HUES64 (cell line): ENCODE results near the gene DTNA.

Experiments used
- H3K27ac ChIP-seq: 2 replicates; pipeline ENCODE4 v1.7.0; 2013; ENCODE audit warnings: low read depth, low read length, inconsistent platforms
- H3K27me3 ChIP-seq: 2 replicates; pipeline ENCODE4 v1.6.1; 2013; ENCODE audit warnings: mild to moderate bottlenecking, low read length; ENCODE audit not compliant: insufficient read depth
- H3K36me3 ChIP-seq: 2 replicates; pipeline ENCODE4 v1.6.1; 2013; ENCODE audit warnings: mild to moderate bottlenecking, low read length; ENCODE audit not compliant: insufficient read depth
- H3K4me1 ChIP-seq: 2 replicates; pipeline ENCODE4 v1.6.1; 2013; ENCODE audit warnings: mild to moderate bottlenecking, low read length, moderate library complexity; ENCODE audit not compliant: insufficient read depth
- H3K4me3 ChIP-seq: 2 replicates; pipeline ENCODE4 v1.5.1; 2013; ENCODE audit warnings: mild to moderate bottlenecking, low read length, moderate library complexity
- H3K9ac ChIP-seq: 2 replicates; pipeline ENCODE4 v1.6.1; 2013; ENCODE audit warnings: mild to moderate bottlenecking, low read depth, low read length
- H3K9me3 ChIP-seq: 2 replicates; pipeline ENCODE4 v1.6.1; 2013; ENCODE audit warnings: low read depth, low read length; ENCODE audit not compliant: insufficient read depth
- WGBS: fragments of 150-250, 120-280 bp; methylation state at CpG from one replicate; pipeline ENCODE4 v1.1.7; 2013; ENCODE audit warnings: missing lambda C conversion rate; 5-methylcytosine and 5-hydroxymethylcytosine counted together

The DTNA gene

GRCh38 chr18:34875150-34875549 lies 165.1 kb downstream of the DTNA start:
- 91% methylated on average over 7 of the region's 7 CpGs for WGBS
- H3K4me1 ChIP-seq, result peaks cover 4% of the 10 kb centered on the region; the same call in 1 of the 2 replicates
- H3K36me3 ChIP-seq, result no peaks in the 10 kb centered on the region
- H3K27me3 ChIP-seq, result no peaks in the 10 kb centered on the region
- no peak overlapping the region for H3K9ac ChIP-seq
- H3K4me3 ChIP-seq, result no peak overlapping the region
- no peak overlapping the region for H3K27ac ChIP-seq
- H3K9me3 ChIP-seq, result no peaks in the 10 kb centered on the region

DNA sequence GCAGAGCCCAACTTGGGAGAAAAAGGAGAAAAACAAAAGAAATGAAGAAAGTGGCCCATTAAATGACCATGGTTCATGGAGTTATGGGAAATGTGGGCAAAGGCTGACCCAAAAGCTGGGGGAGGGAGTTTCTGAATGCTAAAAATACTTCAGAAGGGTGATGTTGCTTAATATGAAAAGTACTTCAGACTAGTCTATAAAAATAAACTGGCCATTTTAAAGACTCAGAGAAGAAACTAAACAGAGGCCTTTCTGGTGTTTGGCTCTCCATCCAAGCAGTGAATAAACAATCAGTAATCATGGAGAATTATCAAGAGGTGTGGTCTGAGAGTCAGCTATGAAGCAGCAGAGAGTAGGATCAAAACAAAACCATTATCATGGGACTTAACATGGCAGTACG lies 170.3 kb downstream of the DTNA start:
- WGBS, result 100% methylated on average over 1 of the region's 1 CpG
- no peaks in the 10 kb centered on the region for H3K4me1 ChIP-seq
- no peaks in the 10 kb centered on the region for H3K27me3 ChIP-seq
- no peaks in the 10 kb centered on the region for H3K9me3 ChIP-seq
- H3K4me3 ChIP-seq, result no peak overlapping the region
- H3K36me3 ChIP-seq, result peaks cover 6% of the 10 kb centered on the region; the same call in 1 of the 2 replicates
- no peak overlapping the region for H3K9ac ChIP-seq
- H3K27ac ChIP-seq, result no peak overlapping the region

DNA sequence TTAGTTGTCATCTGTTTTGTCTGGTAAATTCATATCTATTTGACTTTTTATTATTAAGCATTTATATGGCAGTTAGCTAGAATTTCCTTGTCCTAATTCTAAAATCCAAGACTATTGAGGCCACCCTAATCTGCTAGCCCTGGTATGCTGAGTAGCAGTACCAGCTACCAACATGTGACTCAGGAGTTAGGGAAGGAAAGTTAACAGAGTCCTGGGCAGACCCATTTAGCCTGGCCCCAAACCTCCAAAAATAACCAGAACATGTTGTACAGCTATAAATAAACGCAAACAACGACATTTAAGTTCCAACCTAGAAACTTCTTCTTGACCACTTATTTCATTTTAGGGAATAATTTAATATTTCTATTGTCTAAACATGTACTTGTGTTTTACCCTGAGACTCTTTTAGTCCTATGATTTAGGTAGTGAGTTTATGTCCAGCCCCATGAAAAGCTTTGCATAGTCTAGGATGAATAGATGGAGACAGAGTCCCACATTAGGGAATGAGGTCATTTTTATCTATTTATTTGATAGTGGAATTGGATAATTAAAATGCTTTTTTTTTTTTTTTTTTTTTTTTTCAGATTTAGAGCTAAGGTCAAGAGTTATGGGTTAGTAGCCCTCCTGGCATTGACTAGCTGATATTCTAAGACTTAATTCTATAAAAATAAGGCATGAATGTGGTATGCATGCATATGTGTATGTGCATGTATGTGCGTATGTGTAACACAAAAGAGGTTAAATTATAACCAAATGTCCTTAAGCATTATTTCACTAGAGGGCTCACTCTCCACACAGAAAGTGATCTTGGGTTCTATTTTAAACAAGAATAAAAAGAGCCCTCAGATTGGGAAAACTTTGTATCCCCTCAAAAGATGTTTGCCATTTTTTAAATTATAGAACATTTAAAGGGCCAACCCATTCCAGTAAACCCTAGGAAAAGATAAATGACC lies 171.1 kb downstream of the DTNA start:
- Histone ChIP-seq H3K9me3 (no peaks in the 10 kb centered on the region), H3K9ac (no peak overlapping the region), H3K27ac (no peak overlapping the region), H3K36me3 (peaks cover 6% of the 10 kb centered on the region; the same call in 1 of the 2 replicates), H3K27me3 (no peaks in the 10 kb centered on the region), H3K4me3 (no peak overlapping the region), H3K4me1 (no peaks in the 10 kb centered on the region)
- 92% methylated on average over 2 of the region's 3 CpGs for WGBS

GRCh38 chr18:34884436-34884835 lies 174.3 kb downstream of the DTNA start:
- Histone ChIP-seq H3K27ac (no peak overlapping the region), H3K9ac (no peak overlapping the region), H3K27me3 (no peaks in the 10 kb centered on the region), H3K36me3 (peaks cover 6% of the 10 kb centered on the region; the same call in 1 of the 2 replicates), H3K4me1 (no peaks in the 10 kb centered on the region), H3K9me3 (no peaks in the 10 kb centered on the region), H3K4me3 (no peak overlapping the region)
- WGBS, result 93% methylated on average over 6 of the region's 6 CpGs

DNA sequence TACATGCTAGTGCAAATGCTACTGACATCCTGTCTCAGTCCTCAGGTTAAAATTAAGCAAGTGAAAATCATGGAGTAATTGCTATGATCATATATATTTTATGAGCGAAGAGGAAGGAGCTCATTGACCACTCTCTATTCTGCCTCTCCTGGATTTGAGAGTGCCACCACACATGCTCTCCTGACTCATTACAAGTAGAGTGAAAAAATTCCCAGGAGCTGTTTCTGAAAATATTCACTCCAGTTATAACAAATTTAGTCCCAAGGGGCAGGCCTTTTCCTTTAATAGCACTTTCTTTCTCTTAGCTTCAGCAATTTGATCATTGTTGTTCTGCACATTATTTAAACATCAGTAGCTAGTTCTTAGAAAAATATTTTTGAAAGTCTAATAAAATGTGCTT lies 176.1 kb downstream of the DTNA start:
- Histone ChIP-seq H3K27ac (no peak overlapping the region), H3K36me3 (peaks cover 6% of the 10 kb centered on the region; the same call in 1 of the 2 replicates), H3K9me3 (no peaks in the 10 kb centered on the region), H3K4me1 (no peaks in the 10 kb centered on the region), H3K9ac (no peak overlapping the region), H3K27me3 (no peaks in the 10 kb centered on the region), H3K4me3 (no peak overlapping the region)
- WGBS, result 100% methylated on average over 1 of the region's 1 CpG

GRCh38 chr18:34887881-34888580 lies 177.9 kb downstream of the DTNA start:
- no peaks in the 10 kb centered on the region for H3K27me3 ChIP-seq
- no peaks in the 10 kb centered on the region for H3K4me1 ChIP-seq
- H3K36me3 ChIP-seq, result no peaks in the 10 kb centered on the region; the same call in 1 of the 2 replicates
- H3K27ac ChIP-seq, result no peak overlapping the region
- no peak overlapping the region for H3K9ac ChIP-seq
- H3K4me3 ChIP-seq, result no peak overlapping the region
- no peaks in the 10 kb centered on the region for H3K9me3 ChIP-seq
- 91% methylated on average over 4 of the region's 4 CpGs for WGBS

GRCh38 chr18:34890486-34891085 lies 180.5 kb downstream of the DTNA start:
- Histone ChIP-seq H3K9ac (no peak overlapping the region), H3K9me3 (peaks cover 18% of the 10 kb centered on the region), H3K27ac (no peak overlapping the region), H3K4me1 (no peaks in the 10 kb centered on the region), H3K36me3 (no peaks in the 10 kb centered on the region; the same call in 1 of the 2 replicates), H3K27me3 (no peaks in the 10 kb centered on the region), H3K4me3 (no peak overlapping the region)
- WGBS, result 97% methylated on average over 6 of the region's 6 CpGs

DNA sequence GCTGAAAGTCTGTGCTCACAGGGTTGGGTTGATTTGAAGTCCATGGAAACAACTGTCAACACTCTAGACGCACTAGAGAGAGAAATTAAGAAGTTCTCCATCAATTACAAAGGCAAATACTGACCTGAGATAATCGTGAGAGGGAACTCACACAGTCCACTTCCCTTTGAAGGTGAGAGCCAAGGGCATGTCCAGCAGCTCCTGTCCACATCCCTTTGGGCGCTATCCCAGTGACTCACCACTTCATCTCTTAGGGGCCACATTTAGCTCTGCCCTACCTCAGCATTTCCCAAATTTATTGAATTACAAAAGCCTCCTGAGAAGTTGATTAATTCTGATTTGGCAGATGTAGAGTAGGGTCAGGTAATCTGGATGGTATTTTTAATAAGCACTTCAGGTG lies 182.3 kb downstream of the DTNA start:
- 88% methylated on average over 3 of the region's 3 CpGs for WGBS
- Histone ChIP-seq H3K4me3 (no peak overlapping the region), H3K27ac (no peak overlapping the region), H3K9ac (no peak overlapping the region), H3K4me1 (no peaks in the 10 kb centered on the region), H3K36me3 (no peaks in the 10 kb centered on the region), H3K27me3 (no peaks in the 10 kb centered on the region), H3K9me3 (peaks cover 18% of the 10 kb centered on the region)

DNA sequence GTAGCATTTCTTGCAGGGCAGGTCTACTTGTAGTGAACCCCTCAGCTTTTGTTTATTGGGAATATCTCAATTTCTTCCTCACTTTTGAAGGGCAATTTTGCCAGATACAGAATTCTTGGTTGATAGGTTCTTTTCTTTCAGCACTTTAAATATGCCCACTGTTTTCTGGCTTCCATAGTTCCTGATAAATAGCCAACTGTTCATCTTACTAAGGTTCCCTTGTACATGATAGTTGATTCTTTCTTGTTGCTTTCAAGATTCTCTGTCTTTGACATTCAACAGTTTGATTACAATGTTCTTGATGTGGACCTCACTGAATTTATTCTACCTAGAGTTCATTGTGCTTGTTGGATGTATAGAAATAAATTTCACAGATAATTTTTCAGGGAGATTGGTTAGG lies 183.1 kb downstream of the DTNA start:
- H3K4me3 ChIP-seq, result no peak overlapping the region
- H3K9ac ChIP-seq, result no peak overlapping the region
- H3K4me1 ChIP-seq, result no peaks in the 10 kb centered on the region
- H3K27ac ChIP-seq, result no peak overlapping the region
- H3K27me3 ChIP-seq, result no peaks in the 10 kb centered on the region
- peaks cover 18% of the 10 kb centered on the region for H3K9me3 ChIP-seq
- no peaks in the 10 kb centered on the region for H3K36me3 ChIP-seq

GRCh38 chr18:34901299-34901698 lies 191.2 kb downstream of the DTNA start:
- Histone ChIP-seq H3K4me3 (no peak overlapping the region), H3K27me3 (no peaks in the 10 kb centered on the region), H3K27ac (no peak overlapping the region), H3K36me3 (no peaks in the 10 kb centered on the region), H3K9ac (no peak overlapping the region), H3K4me1 (no peaks in the 10 kb centered on the region), H3K9me3 (0 out of 2 replicates have a peak, but pooled peaks cover 2% of the 10 kb centered on the region)

DNA sequence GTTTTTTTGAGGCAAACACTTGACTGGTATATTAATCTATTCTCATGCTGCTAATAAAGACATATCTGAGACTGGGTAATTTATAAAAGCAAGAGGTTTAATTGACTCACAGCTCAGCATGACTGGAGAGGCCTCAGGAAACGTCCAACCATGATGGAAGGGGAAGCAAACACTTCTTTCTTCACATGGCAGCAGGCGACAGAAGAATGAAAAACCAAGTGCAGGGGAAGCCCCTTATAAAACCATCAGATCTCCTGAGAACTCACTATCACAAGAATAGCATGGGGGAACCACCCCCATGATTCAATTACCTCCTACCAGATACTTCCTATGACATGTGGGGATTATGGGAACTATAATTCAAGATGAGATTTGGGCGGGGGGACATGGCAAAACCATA lies 194.9 kb downstream of the DTNA start:
- Histone ChIP-seq H3K36me3 (no peaks in the 10 kb centered on the region), H3K9me3 (0 out of 2 replicates have a peak, but pooled peaks cover 5% of the 10 kb centered on the region), H3K9ac (no peak overlapping the region), H3K4me3 (no peak overlapping the region), H3K27me3 (no peaks in the 10 kb centered on the region), H3K27ac (no peak overlapping the region), H3K4me1 (0 out of 2 replicates have a peak, but pooled peaks cover 3% of the 10 kb centered on the region)
- WGBS, result 94% methylated on average over 3 of the region's 3 CpGs
